NB4 (cell line): ENCODE results near the gene NCOA7.
"Not testable (repeated sequence)": the region's sequence is repeated elsewhere in the genome, so short reads cannot be mapped to it uniquely, and the experiment has no call there.

Source experiments
- DNase-seq: peaks from one replicate; pipeline ENCODE4 v3.0.0; 2010; ENCODE audit warnings: low read depth
- H3K4me3 ChIP-seq: one replicate; pipeline ENCODE4 v1.5.1; 2011; ENCODE audit warnings: mild to moderate bottlenecking, low read depth, low read length, moderate library complexity
- MYC ChIP-seq: IDR thresholded peaks from 2 replicates; pipeline ENCODE4 v1.6.1; 2011; ENCODE audit warnings: low read depth, low read length
- POLR2A ChIP-seq: IDR thresholded peaks from 2 replicates; pipeline ENCODE4 v1.6.1; 2011; ENCODE audit warnings: mild to moderate bottlenecking; ENCODE audit not compliant: insufficient read length; ENCODE audit errors: extremely low read depth
- TF ChIP-seq, protein P1 (sequence below): IDR thresholded peaks from 2 replicates; pipeline ENCODE4 v1.6.1; 2011; ENCODE audit warnings: low read depth, low read length
- TF ChIP-seq, protein P2 (sequence below): IDR thresholded peaks from one replicate; pipeline ENCODE4 v1.5.1; 2012; ENCODE audit warnings: low read depth, low read length

Gene NCOA7

DNA sequence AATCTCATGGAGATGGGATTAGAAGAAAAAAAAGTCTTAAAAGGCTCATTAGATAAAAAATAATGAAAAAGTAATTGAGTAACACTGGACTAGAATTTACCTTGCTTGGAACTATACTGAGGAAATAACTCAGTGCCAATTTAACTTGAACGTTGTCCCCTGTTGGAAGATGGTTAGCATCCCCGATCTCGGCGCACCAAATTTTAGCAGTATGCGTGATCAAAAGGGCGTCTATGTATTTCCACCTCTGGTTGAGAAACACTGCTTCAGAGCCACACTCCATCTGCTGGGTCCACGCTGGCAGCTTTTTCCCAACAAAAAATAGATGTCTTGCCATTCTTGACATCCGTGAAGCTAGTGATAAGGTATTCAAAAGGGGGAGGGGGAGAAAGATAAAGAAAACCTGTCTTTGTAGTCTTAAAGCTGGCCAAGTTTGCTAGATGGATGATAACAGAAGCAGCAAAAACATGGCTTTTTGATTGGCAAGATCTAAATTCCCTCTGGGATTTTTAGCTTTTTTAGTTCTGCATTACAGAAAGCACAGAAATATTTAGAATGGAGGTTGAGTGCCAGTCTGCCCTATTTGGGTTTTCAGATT, 172.2 kb downstream of the NCOA7 start:
- DNase-seq, result no peak
- TF ChIP-seq, protein P1, sequence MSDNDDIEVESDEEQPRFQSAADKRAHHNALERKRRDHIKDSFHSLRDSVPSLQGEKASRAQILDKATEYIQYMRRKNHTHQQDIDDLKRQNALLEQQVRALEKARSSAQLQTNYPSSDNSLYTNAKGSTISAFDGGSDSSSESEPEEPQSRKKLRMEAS, result no peak
- TF ChIP-seq POLR2A (no peak), MYC (no peak)
- TF ChIP-seq, protein P2, sequence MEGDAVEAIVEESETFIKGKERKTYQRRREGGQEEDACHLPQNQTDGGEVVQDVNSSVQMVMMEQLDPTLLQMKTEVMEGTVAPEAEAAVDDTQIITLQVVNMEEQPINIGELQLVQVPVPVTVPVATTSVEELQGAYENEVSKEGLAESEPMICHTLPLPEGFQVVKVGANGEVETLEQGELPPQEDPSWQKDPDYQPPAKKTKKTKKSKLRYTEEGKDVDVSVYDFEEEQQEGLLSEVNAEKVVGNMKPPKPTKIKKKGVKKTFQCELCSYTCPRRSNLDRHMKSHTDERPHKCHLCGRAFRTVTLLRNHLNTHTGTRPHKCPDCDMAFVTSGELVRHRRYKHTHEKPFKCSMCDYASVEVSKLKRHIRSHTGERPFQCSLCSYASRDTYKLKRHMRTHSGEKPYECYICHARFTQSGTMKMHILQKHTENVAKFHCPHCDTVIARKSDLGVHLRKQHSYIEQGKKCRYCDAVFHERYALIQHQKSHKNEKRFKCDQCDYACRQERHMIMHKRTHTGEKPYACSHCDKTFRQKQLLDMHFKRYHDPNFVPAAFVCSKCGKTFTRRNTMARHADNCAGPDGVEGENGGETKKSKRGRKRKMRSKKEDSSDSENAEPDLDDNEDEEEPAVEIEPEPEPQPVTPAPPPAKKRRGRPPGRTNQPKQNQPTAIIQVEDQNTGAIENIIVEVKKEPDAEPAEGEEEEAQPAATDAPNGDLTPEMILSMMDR, result no peak
- H3K4me3 ChIP-seq, result no peak overlapping the region

DNA sequence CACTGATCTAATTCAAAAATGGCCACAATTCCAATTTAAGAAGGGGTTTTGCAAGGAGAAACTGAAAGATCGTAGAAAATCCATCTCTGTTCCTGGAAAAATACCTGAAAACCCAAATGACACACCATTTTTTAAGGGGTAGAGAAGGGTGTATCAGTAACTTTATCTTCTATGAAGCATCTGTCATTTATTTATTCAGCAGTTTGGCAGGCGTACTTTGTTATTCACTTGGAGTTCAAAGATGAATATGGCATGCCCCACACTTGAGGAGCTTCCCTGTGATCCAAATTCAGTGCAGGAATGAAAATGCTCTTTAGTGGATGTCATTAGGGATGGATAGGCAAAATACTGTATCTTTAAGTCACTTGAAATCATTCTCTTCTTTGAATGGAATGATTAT, 173.1 kb downstream of the NCOA7 start:
- TF ChIP-seq POLR2A, result no peak
- TF ChIP-seq, protein P2, result no peak
- TF ChIP-seq, protein P1, result no peak
- TF ChIP-seq MYC, result no peak
- H3K4me3 ChIP-seq, result no peak overlapping the region
- no peak for DNase-seq

DNA sequence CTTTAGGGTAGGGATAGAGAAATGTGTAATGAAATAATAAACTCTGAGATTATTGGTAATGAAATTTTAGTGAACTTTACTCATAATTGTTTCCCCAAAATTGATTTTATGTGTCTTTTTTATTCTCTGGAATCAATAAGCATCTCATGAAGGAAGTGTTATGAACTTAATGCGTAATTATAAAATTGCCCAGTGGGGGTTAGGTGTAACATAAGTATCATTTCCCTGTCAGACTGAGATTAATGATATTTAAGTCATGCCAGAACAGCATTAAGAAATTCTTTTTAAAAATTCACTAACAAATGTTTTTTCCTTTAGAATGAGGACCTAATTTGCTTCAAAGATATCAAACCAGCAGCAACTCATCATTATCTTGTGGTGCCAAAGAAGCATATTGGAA, 175.8 kb downstream of the NCOA7 start:
- no peak overlapping the region for H3K4me3 ChIP-seq
- no peak for TF ChIP-seq MYC
- no peak for TF ChIP-seq POLR2A
- TF ChIP-seq, protein P1, result no peak
- TF ChIP-seq, protein P2, result no peak
- no peak for DNase-seq

DNA sequence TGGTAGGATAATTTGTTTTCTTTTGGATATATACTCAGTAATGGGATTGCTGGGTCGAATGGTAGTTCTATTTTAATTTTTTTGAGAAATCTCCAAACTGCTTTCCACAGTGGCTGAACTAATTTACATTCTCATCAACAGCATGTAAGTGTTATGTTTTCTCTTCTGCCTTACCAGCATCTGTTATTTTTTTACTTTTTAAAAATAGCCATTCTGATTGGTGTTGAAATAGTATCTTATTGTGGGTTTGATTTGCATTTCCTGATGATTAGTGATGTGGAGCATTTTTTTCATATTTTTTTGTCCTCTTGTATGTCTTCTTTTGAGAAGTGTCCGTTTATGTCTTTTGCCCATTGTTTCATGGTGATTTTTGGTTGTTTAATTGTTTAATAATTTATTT, 177.7 kb downstream of the NCOA7 start:
- no peak for TF ChIP-seq POLR2A
- TF ChIP-seq MYC, result no peak
- TF ChIP-seq, protein P1, result no peak
- TF ChIP-seq, protein P2, result no peak
- H3K4me3 ChIP-seq, result no peak overlapping the region
- DNase-seq, result no peak

DNA sequence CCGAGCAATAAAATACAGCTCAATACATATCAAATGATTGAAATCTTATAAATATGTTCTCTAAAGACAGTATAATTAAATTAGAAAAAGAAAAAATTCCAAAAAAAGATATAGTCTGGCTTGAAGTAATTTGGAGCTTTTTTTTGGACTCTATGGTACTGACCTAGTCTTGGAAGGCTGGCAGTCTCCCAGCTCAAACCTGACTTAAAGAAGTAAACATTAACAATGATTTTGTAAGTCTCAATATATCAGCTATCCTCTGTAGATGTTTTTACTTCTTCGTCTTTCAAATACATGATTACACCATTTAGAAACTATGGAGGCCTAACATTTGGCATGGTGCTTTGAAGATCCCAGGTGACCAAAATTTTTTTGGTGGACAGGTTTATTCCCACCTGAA, 180.0 kb downstream of the NCOA7 start:
- TF ChIP-seq POLR2A (no peak), MYC (no peak)
- TF ChIP-seq, protein P2, result no peak
- TF ChIP-seq, protein P1, result no peak
- no peak overlapping the region for H3K4me3 ChIP-seq
- DNase-seq, result no peak

DNA sequence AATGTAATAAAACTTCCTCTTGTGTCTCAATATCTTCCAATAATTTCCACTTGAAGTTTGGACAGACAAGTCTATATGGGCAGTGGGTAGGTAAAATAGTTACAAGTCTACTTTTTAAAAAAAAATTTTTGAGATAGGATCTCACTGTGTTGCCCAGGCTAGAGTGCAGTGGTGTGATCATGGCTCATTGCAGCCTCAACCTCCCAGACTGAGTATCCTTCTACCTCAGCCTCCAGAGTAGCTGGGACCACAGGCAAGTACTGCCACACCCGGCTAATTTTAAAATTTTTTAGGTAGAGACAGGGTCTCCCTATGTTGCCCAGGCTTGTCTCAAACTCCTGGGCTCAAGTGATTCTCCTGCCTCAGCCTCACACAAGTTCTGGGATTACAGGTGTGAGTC, 181.7 kb downstream of the NCOA7 start:
- H3K4me3 ChIP-seq, DNase-seq: not testable (repeated sequence)
